ENCODE results near the gene NNT.
A peak's percentile ranks its signal among the peaks of the same experiment; 100 is the strongest.
"Not testable (repeated sequence)": the region's sequence is repeated elsewhere in the genome, so short reads cannot be mapped to it uniquely, and the experiment has no call there.

Gene NNT

GRCh38 chr5:43663916-43664315 lies 60.9 kb downstream of the NNT start:
- no peak for ATAC-seq
- TF ChIP-seq ZFP3 (CRISPR knock-in tag; IDR thresholded peaks at IDR 0.05) (no peak), ZNF8 (CRISPR knock-in tag; IDR thresholded peaks at IDR 0.05) (no peak), ESRRG (CRISPR knock-in tag; IDR thresholded peaks at IDR 0.05) (no peak), ZNF70 (CRISPR knock-in tag; IDR thresholded peaks at IDR 0.05) (no peak), PPARA (CRISPR knock-in tag; IDR thresholded peaks at IDR 0.05; ENCODE audit: borderline replicate concordance) (no peak), OSR1 (CRISPR knock-in tag; IDR thresholded peaks at IDR 0.05) (no peak), GLIS3 (CRISPR knock-in tag; IDR thresholded peaks at IDR 0.05) (no peak), ZFP30 (CRISPR knock-in tag; IDR thresholded peaks at IDR 0.05) (no peak), TOX (CRISPR knock-in tag; IDR thresholded peaks at IDR 0.05; ENCODE audit: borderline replicate concordance) (no peak), ZC3H10 (CRISPR knock-in tag; IDR thresholded peaks at IDR 0.05) (no peak)

DNA sequence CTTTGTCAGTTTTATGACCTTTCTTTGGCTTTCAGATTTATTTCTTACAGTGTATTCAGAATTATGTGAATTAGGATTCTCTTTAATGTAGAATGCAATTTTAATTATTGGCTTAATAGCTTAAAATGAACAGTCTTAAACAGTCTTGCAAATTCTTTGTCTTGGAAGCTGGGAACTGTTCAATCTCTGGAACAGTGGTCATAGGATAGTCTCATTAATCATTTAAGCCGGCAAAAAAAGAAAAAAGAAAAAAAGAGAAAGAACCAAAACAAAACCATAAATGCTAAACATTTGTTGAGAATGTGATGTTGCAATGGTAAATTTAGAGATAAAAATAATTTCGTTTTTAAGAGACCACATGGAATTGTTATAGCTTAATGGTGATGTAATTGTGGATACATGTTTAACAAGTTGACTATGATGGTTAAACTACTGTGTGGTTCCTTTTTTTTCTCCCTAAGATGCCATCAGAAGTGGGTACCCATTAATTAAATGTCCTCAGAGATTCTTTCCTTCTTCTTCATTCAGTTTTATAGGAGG lies 61.6 kb downstream of the NNT start:
- TF ChIP-seq TOX (CRISPR knock-in tag; IDR thresholded peaks at IDR 0.05; ENCODE audit: borderline replicate concordance) (no peak), ESRRG (CRISPR knock-in tag; IDR thresholded peaks at IDR 0.05) (no peak), CREB5 (CRISPR knock-in tag; IDR thresholded peaks at IDR 0.05; ENCODE audit: low read depth) (no peak), OSR1 (CRISPR knock-in tag; IDR thresholded peaks at IDR 0.05) (no peak), ISL1 (CRISPR knock-in tag; IDR thresholded peaks at IDR 0.05) (no peak), CSRNP3 (CRISPR knock-in tag; IDR thresholded peaks at IDR 0.05) (no peak), TSHZ2 (CRISPR knock-in tag; IDR thresholded peaks at IDR 0.05) (no peak), GLIS3 (CRISPR knock-in tag; IDR thresholded peaks at IDR 0.05) (no peak), ZFP3 (CRISPR knock-in tag; IDR thresholded peaks at IDR 0.05) (no peak), ZNF8 (CRISPR knock-in tag; IDR thresholded peaks at IDR 0.05) (no peak), BACH2 (CRISPR knock-in tag; IDR thresholded peaks at IDR 0.05; ENCODE audit: borderline replicate concordance) (no peak), CSDC2 (CRISPR knock-in tag; IDR thresholded peaks at IDR 0.05) (no peak), RARB (CRISPR knock-in tag; IDR thresholded peaks at IDR 0.05) (no peak), ZNF565 (CRISPR knock-in tag; conservative IDR thresholded peaks at IDR 0.05; ENCODE audit: low read depth) (no peak), TCF4 (CRISPR knock-in tag; IDR thresholded peaks at IDR 0.05; ENCODE audit: borderline replicate concordance) (no peak), ZNF70 (CRISPR knock-in tag; IDR thresholded peaks at IDR 0.05) (no peak), PPARA (CRISPR knock-in tag; IDR thresholded peaks at IDR 0.05; ENCODE audit: borderline replicate concordance) (no peak)
- no peak for ATAC-seq

- not testable (repeated sequence) for ATAC-seq
These were observed 62.8 kb downstream of the NNT start for GRCh38 chr5:43665749-43666148.

DNA sequence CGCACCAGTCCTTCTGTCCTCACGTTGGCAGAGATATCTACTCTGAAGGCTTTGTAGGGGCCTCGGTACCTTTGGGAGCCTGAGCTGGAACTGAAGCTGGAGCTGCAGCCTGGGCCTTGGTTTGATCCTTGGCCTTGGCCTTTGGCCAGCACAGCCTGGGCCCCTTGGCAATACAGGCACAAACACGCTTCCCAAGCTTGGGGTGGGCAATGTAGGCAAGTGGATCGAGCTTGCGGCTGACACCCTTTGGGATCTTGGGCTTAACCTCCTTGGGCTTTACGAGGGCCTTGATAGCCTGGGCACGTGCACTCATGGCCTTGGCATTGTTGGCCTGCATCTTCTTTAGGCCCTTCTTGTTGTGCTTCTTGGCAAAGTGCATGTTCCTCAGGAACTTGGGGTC lies 63.7 kb downstream of the NNT start:
- ATAC-seq = not testable (repeated sequence)

DNA sequence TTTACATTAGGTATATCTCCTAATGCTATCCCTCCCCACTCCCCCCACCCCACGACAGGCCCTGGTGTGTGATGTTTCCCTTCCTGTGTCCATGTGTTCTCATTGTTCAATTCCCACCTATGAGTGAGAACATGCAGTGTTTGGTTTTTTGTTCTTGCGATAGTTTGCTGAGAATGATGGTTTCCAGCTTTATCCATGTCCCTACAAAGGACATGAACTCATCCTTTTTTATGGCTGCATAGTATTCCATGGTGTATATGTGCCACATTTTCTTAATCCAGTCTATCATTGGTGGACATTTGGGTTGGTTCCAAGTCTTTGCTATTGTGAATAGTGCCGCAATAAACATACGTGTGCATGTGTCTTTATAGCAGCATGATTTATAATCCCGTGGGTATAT lies 64.4 kb downstream of the NNT start:
- ATAC-seq = not testable (repeated sequence)

- 0 out of 3 replicates have a peak, but pooled peaks have one; percentile 27 for ATAC-seq
- no peak for TF ChIP-seq TOX (CRISPR knock-in tag; IDR thresholded peaks at IDR 0.05; ENCODE audit: borderline replicate concordance)
- no peak for TF ChIP-seq TSHZ2 (CRISPR knock-in tag; IDR thresholded peaks at IDR 0.05)
- no peak for TF ChIP-seq SNAI2 (CRISPR knock-in tag; IDR thresholded peaks at IDR 0.05)
- TF ChIP-seq ESRRG (CRISPR knock-in tag; IDR thresholded peaks at IDR 0.05) = no peak
- TF ChIP-seq ARNTL (CRISPR knock-in tag; IDR thresholded peaks at IDR 0.05; ENCODE audit: borderline replicate concordance, low read depth) = no peak
- no peak for TF ChIP-seq GLIS3 (CRISPR knock-in tag; IDR thresholded peaks at IDR 0.05)
- no peak for TF ChIP-seq TCF4 (CRISPR knock-in tag; IDR thresholded peaks at IDR 0.05; ENCODE audit: borderline replicate concordance)
- TF ChIP-seq ZFP3 (CRISPR knock-in tag; IDR thresholded peaks at IDR 0.05) = no peak
- TF ChIP-seq ZFP30 (CRISPR knock-in tag; IDR thresholded peaks at IDR 0.05) = no peak
These were observed 71.6 kb downstream of the NNT start for GRCh38 chr5:43674536-43674935.
